B cell (primary cell): ENCODE measurements around the gene TRIP13. TPM values are rescaled to one million over a fixed set of nuclear protein-coding genes. Genes with fewer than 3 reads are reported as not detected.

ENCODE experiments used
- ATAC-seq: fragments of 200-7000 bp; cut with Tn5 transposase; one replicate; pipeline ENCODE4 v1.10.0; 2021; ENCODE audit warnings: low read depth, mild to moderate bottlenecking, moderate number of reproducible peaks, moderate library complexity
- CTCF ChIA-PET: fragments of 350-600 bp; sonication (Branson Sonifier 250); formaldehyde crosslinking; loops from one replicate; lab custom pipeline; 2021; ENCODE audit warnings: antibody characterized with exemption, inconsistent platforms; lab: Charles Lee
- POLR2A ChIA-PET: fragments of 350-600 bp; sonication (Branson Sonifier 250); formaldehyde crosslinking; loops from one replicate; lab custom pipeline; 2021; ENCODE audit warnings: antibody characterized with exemption; lab: Charles Lee
- DNase-seq: peaks from one replicate; pipeline ENCODE4 v3.0.0; 2013
- H2AFZ ChIP-seq: 2 replicates; pipeline ENCODE4 v1.6.1; 2012; ENCODE audit warnings: mild to moderate bottlenecking, low read depth, low read length; ENCODE audit not compliant: insufficient read depth, poor library complexity, severe bottlenecking
- H3K27ac ChIP-seq, 2 donors: 1 replicate in 1 of 2; 2 replicates in 1 of 2; pipeline ENCODE4 v1.5.1; 2012 to 2013; ENCODE audit warnings: low read length in 2 of 2, mild to moderate bottlenecking in 2 of 2, moderate library complexity in 1 of 2
- H3K27me3 ChIP-seq, 4 experiments: fragments of 200-600 bp in 1 of 4; sonication (generic) in 1 of 4; replicated peaks in 1 of 4; 1 replicate in 2 of 4; 2 replicates in 2 of 4; pipeline versions ENCODE4 v1.6.1 to v1.7.0; 2013 to 2016; ENCODE audit warnings: low read length in 3 of 4, mild to moderate bottlenecking in 2 of 4, mixed read lengths in 1 of 4, moderate library complexity in 1 of 4; ENCODE audit not compliant: insufficient read depth in 4 of 4, control insufficient read depth in 3 of 4; ENCODE audit errors: control extremely low read depth in 1 of 4
- H3K36me3 ChIP-seq, 2 experiments: replicated peaks in 1 of 2; 1 replicate in 1 of 2; 2 replicates in 1 of 2; pipeline versions ENCODE4 v1.6.1 to v1.7.1; 2013; ENCODE audit warnings: low read length in 1 of 2; ENCODE audit not compliant: insufficient read depth in 2 of 2, control insufficient read depth in 1 of 2; ENCODE audit errors: control extremely low read depth in 1 of 2, extremely low read depth in 1 of 2
- H3K4me1 ChIP-seq, 2 donors: fragments of 200-600 bp in 1 of 2; sonication (generic) in 1 of 2; 1 replicate in 1 of 2; 2 replicates in 1 of 2; pipeline versions ENCODE4 v1.5.1 to v1.6.1; 2013 to 2017; ENCODE audit warnings: low read length in 2 of 2; ENCODE audit not compliant: control insufficient read depth in 2 of 2, insufficient read depth in 2 of 2
- H3K4me2 ChIP-seq: replicated peaks from 2 replicates; pipeline ENCODE3; 2012; ENCODE audit warnings: mild to moderate bottlenecking, low read depth, low read length; ENCODE audit not compliant: poor library complexity, severe bottlenecking
- H3K4me3 ChIP-seq, 5 experiments: fragments of 200-600 bp in 1 of 5; sonication (generic) in 1 of 5; 1 replicate in 3 of 5; 2 replicates in 2 of 5; pipeline versions ENCODE4 v1.5.1 to v1.7.0; 2011 to 2016; ENCODE audit warnings: low read length in 4 of 5, mild to moderate bottlenecking in 4 of 5, low read depth in 2 of 5, control low read depth in 1 of 5, moderate library complexity in 1 of 5; ENCODE audit not compliant: insufficient read depth in 1 of 5; ENCODE audit errors: control extremely low read depth in 1 of 5, extremely low read depth in 1 of 5
- H3K79me2 ChIP-seq: fragments of 200-600 bp; sonication (generic); one replicate; pipeline ENCODE4 v1.6.0; 2016; ENCODE audit warnings: low read length; ENCODE audit not compliant: control insufficient read depth, insufficient read depth
- H3K9ac ChIP-seq: fragments of 200-600 bp; sonication (generic); 2 replicates; pipeline ENCODE4 v1.6.1; 2017; ENCODE audit warnings: mild to moderate bottlenecking, low read length, moderate library complexity
- H3K9me3 ChIP-seq, 3 donors: one replicate each; pipeline versions ENCODE4 v1.6.1 to v1.7.1; 2013; ENCODE audit warnings: low read length in 2 of 3; ENCODE audit not compliant: control insufficient read depth in 2 of 3, insufficient read depth in 1 of 3; ENCODE audit errors: control extremely low read depth in 1 of 3
- H4K20me1 ChIP-seq: 2 replicates; pipeline ENCODE4 v1.6.0; 2012; ENCODE audit warnings: mild to moderate bottlenecking, low read length; ENCODE audit not compliant: insufficient read depth, control insufficient read depth, poor library complexity, severe bottlenecking
- H3K27ac Mint-ChIP-seq: one replicate; pipeline ENCODE4 v1.8.0; 2021; ENCODE audit warnings: mixed read lengths
- H3K27me3 Mint-ChIP-seq: one replicate; pipeline ENCODE4 v1.8.0; 2021; ENCODE audit warnings: mixed read lengths
- H3K4me1 Mint-ChIP-seq: one replicate; pipeline ENCODE4 v1.8.0; 2021; ENCODE audit warnings: mixed read lengths
- H3K4me3 Mint-ChIP-seq: one replicate; pipeline ENCODE4 v1.8.0; 2021; ENCODE audit warnings: mixed read lengths
- H3K9me3 Mint-ChIP-seq: one replicate; pipeline ENCODE4 v1.8.0; 2022; ENCODE audit warnings: mixed read lengths; ENCODE audit not compliant: insufficient read depth
- CTCF ChIP-seq: fragments of 200-600 bp; IDR thresholded peaks from one replicate; pipeline ENCODE4 v1.8.0; 2022; ENCODE audit warnings: antibody characterized with exemption, mild to moderate bottlenecking
- EZH2 ChIP-seq: IDR thresholded peaks from 2 replicates; pipeline ENCODE4 v1.6.1; 2012; ENCODE audit warnings: borderline replicate concordance, low read depth, mild to moderate bottlenecking, moderate library complexity, low read length; ENCODE audit not compliant: insufficient read depth, poor library complexity, severe bottlenecking
- WGBS: methylation state at CpG from one replicate; pipeline ENCODE4 v1.1.5; 2013; ENCODE audit warnings: missing lambda C conversion rate; ENCODE audit not compliant: insufficient coverage; 5-methylcytosine and 5-hydroxymethylcytosine counted together
- intact Hi-C: fragments of 100-400 bp; cut with micrococcal nuclease; formaldehyde crosslinking; loops from one replicate; pipeline ENCODE4 v1.10.0; 2022
- polyA plus RNA-seq: library from polyadenylated mRNA; depleted of rRNA; stranded (reverse); fragments of >200 nt; gene quantifications from 2 replicates; pipeline ENCODE4 v1.2.3, GENCODE V29; 2012
- total RNA-seq, 2 donors: library from RNA; stranded (reverse); fragments of 120-200 nt in 1 of 2; gene quantifications; 1 replicate in 1 of 2; 2 replicates in 1 of 2; pipeline versions ENCODE4 v1.2.3 to v1.2.4, GENCODE V29; 2013 to 2022

TRIP13 gene
- total and polyA plus RNA-seq, 2 donors (not counting 1 experiment from before 2014, with no cell fraction given), result 0.63 to 1.1 TPM

- peaks cover 0 to 35% (median 9%) of the 10 kb centered on the region in 4 experiments for H3K27me3 ChIP-seq
- ATAC-seq (no peak), DNase-seq (no peak)
- H3K79me2 ChIP-seq, result no peaks in the 10 kb centered on the region
- no peak overlapping the region for H2AFZ ChIP-seq
- no peaks in the 10 kb centered on the region for H3K9me3 Mint-ChIP-seq
- H3K4me1 ChIP-seq, result no peaks in the 10 kb centered on the region
- H3K4me2 ChIP-seq, result no peak overlapping the region
- no peak overlapping the region for H3K4me3 Mint-ChIP-seq
- CTCF ChIA-PET, result no interaction called here
- no peak overlapping the region for H3K27ac Mint-ChIP-seq
- 90% methylated on average over 6 of the region's 6 CpGs for WGBS
- no peak overlapping the region for H3K27ac ChIP-seq
- peaks cover 61% of the 10 kb centered on the region for H3K27me3 Mint-ChIP-seq
- intact Hi-C loops, result no loop called here
- POLR2A ChIA-PET, result no interaction called here
- no peaks in the 10 kb centered on the region for H3K4me1 Mint-ChIP-seq
- no peak overlapping the region for H3K9ac ChIP-seq
- H4K20me1 ChIP-seq, result no peaks in the 10 kb centered on the region
- H3K4me3 ChIP-seq, result no peak overlapping the region
- no peak for TF ChIP-seq CTCF
- no peak for TF ChIP-seq EZH2
- no peaks in the 10 kb centered on the region for H3K36me3 ChIP-seq
- peaks cover 0 to 5% (median 0%) of the 10 kb centered on the region in 3 donors for H3K9me3 ChIP-seq
These were observed 51.9 kb downstream of the TRIP13 start for GRCh38 chr5:944621-944927.

GRCh38 chr5:944992-945685 lies 52.5 kb downstream of the TRIP13 start:
- Histone ChIP-seq H4K20me1 (no peaks in the 10 kb centered on the region), H3K9me3 (peaks cover 0 to 5% (median 0%) of the 10 kb centered on the region in 3 donors), H3K4me2 (no peak overlapping the region), H3K27ac (no peak overlapping the region), H3K79me2 (no peaks in the 10 kb centered on the region), H3K36me3 (no peaks in the 10 kb centered on the region), H2AFZ (no peak overlapping the region), H3K4me1 (no peaks in the 10 kb centered on the region), H3K4me3 (no peak overlapping the region), H3K9ac (no peak overlapping the region), H3K27me3 (peaks cover 0 to 35% (median 9%) of the 10 kb centered on the region in 4 experiments)
- POLR2A ChIA-PET, result no interaction called here
- Mint-ChIP-seq H3K9me3 (no peaks in the 10 kb centered on the region), H3K27me3 (peaks cover 64% of the 10 kb centered on the region), H3K4me3 (no peak overlapping the region), H3K4me1 (no peaks in the 10 kb centered on the region), H3K27ac (no peak overlapping the region)
- intact Hi-C loops, result no loop called here
- ATAC-seq, result no peak
- no peak for TF ChIP-seq CTCF
- TF ChIP-seq EZH2, result no peak
- CTCF ChIA-PET, result no interaction called here
- no peak for DNase-seq
- 85% methylated on average over 10 of the region's 12 CpGs for WGBS
